Right lung (tissue), 5 donors: ENCODE data around the gene CD180. TPM values are rescaled to one million over a fixed set of nuclear protein-coding genes. Genes with fewer than 3 reads are reported as not detected.

Experiments used
- DNase-seq, 2 donors: peaks; one replicate each; pipeline ENCODE4 v3.0.0-alpha.2; 2013
- polyA plus RNA-seq, 5 donors: library from polyadenylated mRNA; unstranded; fragments of 120-200 nt; gene quantifications; one replicate each; pipeline versions ENCODE4 v1.2.1 to v1.2.3, GENCODE V29; 2013; ENCODE audit warnings: inconsistent platforms in 1 of 5, low replicate concordance in 1 of 5; ENCODE audit not compliant: insufficient read length in 5 of 5, insufficient read depth in 1 of 5

Gene CD180
- polyA plus RNA-seq, 5 donors, result 0.50 to 1.9 (median 0.92) TPM

- no peak for DNase-seq
Measured at GRCh38 chr5:67133776-67134175, 62.8 kb downstream of the CD180 start.

DNA sequence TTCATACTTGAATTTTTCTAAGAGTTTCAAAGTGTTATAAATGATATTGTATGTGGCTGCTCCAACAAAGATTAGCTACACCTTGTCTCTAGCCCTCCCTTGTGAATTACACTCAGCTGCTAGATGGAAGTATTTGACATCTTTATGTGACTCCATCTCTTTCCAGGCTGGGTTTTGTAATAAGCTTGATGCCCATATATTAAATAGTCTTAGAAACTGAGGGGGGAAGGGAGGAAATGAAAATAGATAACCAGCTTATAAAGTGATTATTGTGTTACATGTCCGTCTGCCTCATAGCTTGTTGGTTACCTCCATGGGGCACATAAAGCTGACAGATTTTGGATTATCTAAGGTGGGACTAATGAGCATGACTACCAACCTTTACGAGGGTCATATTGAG is 63.4 kb downstream of the CD180 start:
- DNase-seq, result no peak

DNA sequence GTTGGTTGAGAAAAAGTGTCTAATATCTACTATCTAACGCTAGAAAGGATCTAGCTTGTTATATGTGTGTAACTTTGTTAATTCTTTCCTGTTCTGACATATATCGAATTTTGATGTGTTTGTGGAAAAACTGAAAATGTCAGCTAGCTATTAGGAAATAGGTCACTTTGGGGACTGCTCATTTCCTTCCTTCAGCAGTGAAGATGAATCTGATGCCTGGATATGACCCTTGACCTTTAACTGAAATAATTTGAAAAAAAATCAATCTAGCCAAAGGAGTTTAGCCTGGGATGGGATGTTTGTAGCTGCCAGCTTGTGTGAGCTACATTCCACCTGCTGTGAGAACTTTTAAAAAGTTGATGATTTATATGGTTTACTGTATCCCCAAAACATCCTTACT is 66.8 kb downstream of the CD180 start:
- DNase-seq, result no peak
